Peyer's patch (tissue), 4 donors: ENCODE measurements around the gene PEAK1. TPM values are rescaled to one million over a fixed set of nuclear protein-coding genes. Genes with fewer than 3 reads are reported as not detected.

ENCODE experiments used
- DNase-seq, 3 donors: peaks; one replicate each; pipeline ENCODE4 v3.0.0-alpha.2; 2017 to 2019
- H3K27ac ChIP-seq, 4 donors: fragments of 200-600 bp; sonication (generic); one replicate each; pipeline ENCODE4 v1.5.1; 2016 to 2019
- H3K27me3 ChIP-seq, 2 donors: fragments of 200-600 bp; sonication (generic); one replicate each; pipeline ENCODE4 v1.5.1; 2019
- H3K36me3 ChIP-seq, 3 donors: fragments of 200-600 bp; sonication (generic); one replicate each; pipeline ENCODE4 v1.5.1; 2016 to 2019
- H3K4me1 ChIP-seq, 4 donors: fragments of 200-600 bp; sonication (generic); one replicate each; pipeline ENCODE4 v1.5.1; 2016 to 2019
- H3K4me3 ChIP-seq, 4 donors: fragments of 200-600 bp; sonication (generic); 1 replicate in 3 of 4; 2 replicates in 1 of 4; pipeline ENCODE4 v1.5.1; 2016 to 2019; ENCODE audit warnings: mild to moderate bottlenecking in 1 of 4
- H3K9me3 ChIP-seq, 4 donors: fragments of 200-600 bp; sonication (generic); one replicate each; pipeline ENCODE4 v1.5.1; 2016 to 2019; ENCODE audit warnings: mild to moderate bottlenecking in 1 of 4
- POLR2A ChIP-seq, 2 donors: fragments of 450-650 bp; IDR thresholded peaks; one replicate each; pipeline ENCODE4 v1.5.1; 2017; ENCODE audit warnings: antibody characterized with exemption in 2 of 2, mild to moderate bottlenecking in 2 of 2, moderate library complexity in 2 of 2
- total RNA-seq, 4 donors: library from RNA; depleted of rRNA; stranded (reverse); fragments of >200 nt; gene quantifications; one replicate each; pipeline ENCODE4 v1.1.0, GENCODE V29; 2016
- TF ChIP-seq, protein P1 (sequence below), 6 experiments: fragments of 450-650 bp in 4 of 6; fragments of 200-600 bp in 2 of 6; sonication (generic) in 1 of 6; IDR thresholded peaks; one replicate each; pipeline ENCODE4 v1.5.1; 2017 to 2019; ENCODE audit warnings: antibody characterized with exemption in 6 of 6, mild to moderate bottlenecking in 3 of 6, moderate library complexity in 1 of 6

PEAK1 gene
- total RNA-seq, 4 donors from 2014 or later: 28.7 to 81.7 (median 52.4) TPM

GRCh38 chr15:77107531-77108355 is 312.2 kb downstream of the PEAK1 start:
- H3K36me3 ChIP-seq: no peaks in the 10 kb centered on the region
- H3K4me1 ChIP-seq: no peaks in the 10 kb centered on the region
- no peak overlapping the region for H3K4me3 ChIP-seq
- H3K27ac ChIP-seq: no peak overlapping the region
- H3K9me3 ChIP-seq: no peaks in the 10 kb centered on the region
- H3K27me3 ChIP-seq: no peaks in the 10 kb centered on the region
- no peak for TF ChIP-seq POLR2A (IDR thresholded peaks at IDR 0.05)
- TF ChIP-seq, protein P1, sequence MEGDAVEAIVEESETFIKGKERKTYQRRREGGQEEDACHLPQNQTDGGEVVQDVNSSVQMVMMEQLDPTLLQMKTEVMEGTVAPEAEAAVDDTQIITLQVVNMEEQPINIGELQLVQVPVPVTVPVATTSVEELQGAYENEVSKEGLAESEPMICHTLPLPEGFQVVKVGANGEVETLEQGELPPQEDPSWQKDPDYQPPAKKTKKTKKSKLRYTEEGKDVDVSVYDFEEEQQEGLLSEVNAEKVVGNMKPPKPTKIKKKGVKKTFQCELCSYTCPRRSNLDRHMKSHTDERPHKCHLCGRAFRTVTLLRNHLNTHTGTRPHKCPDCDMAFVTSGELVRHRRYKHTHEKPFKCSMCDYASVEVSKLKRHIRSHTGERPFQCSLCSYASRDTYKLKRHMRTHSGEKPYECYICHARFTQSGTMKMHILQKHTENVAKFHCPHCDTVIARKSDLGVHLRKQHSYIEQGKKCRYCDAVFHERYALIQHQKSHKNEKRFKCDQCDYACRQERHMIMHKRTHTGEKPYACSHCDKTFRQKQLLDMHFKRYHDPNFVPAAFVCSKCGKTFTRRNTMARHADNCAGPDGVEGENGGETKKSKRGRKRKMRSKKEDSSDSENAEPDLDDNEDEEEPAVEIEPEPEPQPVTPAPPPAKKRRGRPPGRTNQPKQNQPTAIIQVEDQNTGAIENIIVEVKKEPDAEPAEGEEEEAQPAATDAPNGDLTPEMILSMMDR (IDR thresholded peaks at IDR 0.05): peak in 5 of 6 experiments; percentile 12 to 77 (median 62)
- peak; percentile 27 to 76 (median 64) for DNase-seq

- no peaks in the 10 kb centered on the region for H3K36me3 ChIP-seq
- H3K27me3 ChIP-seq: no peaks in the 10 kb centered on the region
- H3K27ac ChIP-seq: no peak overlapping the region
- DNase-seq: no peak
- TF ChIP-seq, protein P1 (IDR thresholded peaks at IDR 0.05): no peak
- TF ChIP-seq POLR2A (IDR thresholded peaks at IDR 0.05): no peak
- H3K4me3 ChIP-seq: no peak overlapping the region
- H3K4me1 ChIP-seq: no peaks in the 10 kb centered on the region
- H3K9me3 ChIP-seq: no peaks in the 10 kb centered on the region
These were observed 312.8 kb downstream of the PEAK1 start for GRCh38 chr15:77107068-77107467.

DNA sequence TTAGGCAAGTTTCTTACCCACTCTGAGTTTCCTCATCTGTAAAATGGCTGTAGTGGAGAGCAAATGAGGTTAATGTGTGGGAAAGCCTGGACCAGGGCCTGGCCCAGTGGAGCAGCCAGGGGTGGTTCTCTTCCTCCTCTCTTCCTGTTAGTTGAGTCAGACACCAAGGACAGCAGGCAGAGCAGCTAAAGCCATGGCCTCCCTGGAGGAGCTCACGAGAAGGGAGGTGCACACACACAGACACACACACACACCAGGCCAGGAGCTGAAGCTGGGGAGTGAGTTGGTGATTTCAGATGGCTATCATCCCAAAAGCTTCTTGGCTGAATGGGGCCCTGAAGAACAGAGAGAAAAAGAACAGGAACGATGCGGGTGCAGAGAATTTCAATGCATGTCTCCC is 315.7 kb downstream of the PEAK1 start:
- Histone ChIP-seq H3K9me3 (no peaks in the 10 kb centered on the region), H3K27ac (no peak overlapping the region), H3K27me3 (no peaks in the 10 kb centered on the region), H3K4me3 (no peak overlapping the region), H3K36me3 (no peaks in the 10 kb centered on the region), H3K4me1 (no peaks in the 10 kb centered on the region)
- no peak for DNase-seq
- TF ChIP-seq, protein P1 (IDR thresholded peaks at IDR 0.05): no peak
- no peak for TF ChIP-seq POLR2A (IDR thresholded peaks at IDR 0.05)

- Histone ChIP-seq H3K4me3 (no peak overlapping the region), H3K9me3 (no peaks in the 10 kb centered on the region), H3K4me1 (no peaks in the 10 kb centered on the region), H3K27me3 (no peaks in the 10 kb centered on the region), H3K36me3 (no peaks in the 10 kb centered on the region), H3K27ac (no peak overlapping the region)
- no peak for TF ChIP-seq POLR2A (IDR thresholded peaks at IDR 0.05)
- TF ChIP-seq, protein P1 (IDR thresholded peaks at IDR 0.05): no peak
- DNase-seq: no peak
These were observed 320.0 kb downstream of the PEAK1 start for GRCh38 chr15:77099741-77100463.

DNA sequence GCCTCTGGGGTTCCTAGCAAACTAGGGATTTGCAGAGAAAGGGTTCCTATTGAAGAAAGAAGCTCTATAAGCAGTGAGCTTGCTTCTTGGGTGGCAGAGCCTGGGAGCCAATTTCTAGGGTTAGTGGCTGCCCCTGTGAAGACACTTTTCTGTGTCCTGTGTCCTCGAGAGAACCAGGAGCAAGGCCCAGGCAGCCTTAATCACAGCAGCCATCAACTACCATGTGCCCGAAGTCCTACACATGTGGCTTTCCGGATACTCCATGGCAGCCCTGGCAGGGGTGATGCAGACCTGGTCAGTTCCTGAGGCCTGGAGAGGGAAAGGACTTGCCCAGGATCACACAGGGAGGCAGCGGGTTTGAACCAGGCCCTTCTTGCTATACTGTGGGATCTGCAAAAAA is 321.3 kb downstream of the PEAK1 start:
- Histone ChIP-seq H3K27me3 (no peaks in the 10 kb centered on the region), H3K4me3 (no peak overlapping the region), H3K36me3 (no peaks in the 10 kb centered on the region), H3K9me3 (no peaks in the 10 kb centered on the region), H3K4me1 (no peaks in the 10 kb centered on the region), H3K27ac (no peak overlapping the region)
- no peak for TF ChIP-seq POLR2A (IDR thresholded peaks at IDR 0.05)
- TF ChIP-seq, protein P1 (IDR thresholded peaks at IDR 0.05): no peak
- no peak for DNase-seq
